Kidney epithelial cell (primary cell): ENCODE data around the gene ZNRF4. TPM values are rescaled to one million over a fixed set of nuclear protein-coding genes. Genes with fewer than 3 reads are reported as not detected.
"Not testable (repeated sequence)": the region's sequence is repeated elsewhere in the genome, so short reads cannot be mapped to it uniquely, and the experiment has no call there.

Experiments
- DNase-seq: peaks from one replicate; pipeline ENCODE4 v3.0.0-alpha.2; 2010; ENCODE audit warnings: low read depth
- H3K27me3 ChIP-seq: 2 replicates; pipeline ENCODE4 v1.6.0; 2011; ENCODE audit warnings: low read length; ENCODE audit not compliant: control insufficient read depth, insufficient read depth
- H3K36me3 ChIP-seq: 2 replicates; pipeline ENCODE4 v1.5.1; 2011; ENCODE audit warnings: low read length; ENCODE audit not compliant: control insufficient read depth, insufficient read depth
- H3K4me3 ChIP-seq: 2 replicates; pipeline ENCODE4 v1.5.1; 2011; ENCODE audit warnings: low read depth, mild to moderate bottlenecking, control low read depth, low read length
- total RNA-seq: library from RNA; depleted of rRNA; stranded (reverse); fragments of >200 nt; gene quantifications from 2 replicates; pipeline ENCODE4 v1.2.3, GENCODE V29; 2015
- TF ChIP-seq, protein P1 (sequence below): IDR thresholded peaks from 2 replicates; pipeline ENCODE4 v1.5.1; 2011; ENCODE audit warnings: mild to moderate bottlenecking, moderate library complexity, low read length, control low read depth, inconsistent platforms; ENCODE audit not compliant: insufficient read depth, poor library complexity, severe bottlenecking

Gene ZNRF4
- total RNA-seq, 1 donor from 2014 or later: not detected

DNA sequence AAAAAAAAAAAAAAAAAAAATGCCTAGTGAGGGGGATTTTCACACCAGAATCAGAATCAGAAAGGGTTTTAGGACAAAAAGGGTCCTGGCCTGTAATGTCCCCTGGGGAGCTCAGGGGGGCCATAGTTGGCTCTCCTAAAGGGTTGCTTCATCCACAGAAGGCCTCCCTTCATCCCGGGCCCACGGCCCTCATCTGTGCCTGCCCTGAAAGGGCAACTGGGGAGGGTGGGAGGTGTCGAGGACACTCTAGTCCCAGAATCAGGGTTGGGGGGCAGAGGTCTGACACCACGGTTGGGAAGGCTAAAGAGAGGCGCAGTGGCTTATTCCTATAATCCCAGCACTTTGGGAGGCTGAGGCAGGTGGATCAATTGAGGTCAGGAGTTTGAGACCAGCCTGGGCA, 22.5 kb upstream of the ZNRF4 start:
- DNase-seq: no peak
- Histone ChIP-seq H3K27me3 (no peaks in the 10 kb centered on the region), H3K4me3 (no peak overlapping the region), H3K36me3 (no peaks in the 10 kb centered on the region)
- TF ChIP-seq, protein P1, sequence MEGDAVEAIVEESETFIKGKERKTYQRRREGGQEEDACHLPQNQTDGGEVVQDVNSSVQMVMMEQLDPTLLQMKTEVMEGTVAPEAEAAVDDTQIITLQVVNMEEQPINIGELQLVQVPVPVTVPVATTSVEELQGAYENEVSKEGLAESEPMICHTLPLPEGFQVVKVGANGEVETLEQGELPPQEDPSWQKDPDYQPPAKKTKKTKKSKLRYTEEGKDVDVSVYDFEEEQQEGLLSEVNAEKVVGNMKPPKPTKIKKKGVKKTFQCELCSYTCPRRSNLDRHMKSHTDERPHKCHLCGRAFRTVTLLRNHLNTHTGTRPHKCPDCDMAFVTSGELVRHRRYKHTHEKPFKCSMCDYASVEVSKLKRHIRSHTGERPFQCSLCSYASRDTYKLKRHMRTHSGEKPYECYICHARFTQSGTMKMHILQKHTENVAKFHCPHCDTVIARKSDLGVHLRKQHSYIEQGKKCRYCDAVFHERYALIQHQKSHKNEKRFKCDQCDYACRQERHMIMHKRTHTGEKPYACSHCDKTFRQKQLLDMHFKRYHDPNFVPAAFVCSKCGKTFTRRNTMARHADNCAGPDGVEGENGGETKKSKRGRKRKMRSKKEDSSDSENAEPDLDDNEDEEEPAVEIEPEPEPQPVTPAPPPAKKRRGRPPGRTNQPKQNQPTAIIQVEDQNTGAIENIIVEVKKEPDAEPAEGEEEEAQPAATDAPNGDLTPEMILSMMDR: no peak

DNA sequence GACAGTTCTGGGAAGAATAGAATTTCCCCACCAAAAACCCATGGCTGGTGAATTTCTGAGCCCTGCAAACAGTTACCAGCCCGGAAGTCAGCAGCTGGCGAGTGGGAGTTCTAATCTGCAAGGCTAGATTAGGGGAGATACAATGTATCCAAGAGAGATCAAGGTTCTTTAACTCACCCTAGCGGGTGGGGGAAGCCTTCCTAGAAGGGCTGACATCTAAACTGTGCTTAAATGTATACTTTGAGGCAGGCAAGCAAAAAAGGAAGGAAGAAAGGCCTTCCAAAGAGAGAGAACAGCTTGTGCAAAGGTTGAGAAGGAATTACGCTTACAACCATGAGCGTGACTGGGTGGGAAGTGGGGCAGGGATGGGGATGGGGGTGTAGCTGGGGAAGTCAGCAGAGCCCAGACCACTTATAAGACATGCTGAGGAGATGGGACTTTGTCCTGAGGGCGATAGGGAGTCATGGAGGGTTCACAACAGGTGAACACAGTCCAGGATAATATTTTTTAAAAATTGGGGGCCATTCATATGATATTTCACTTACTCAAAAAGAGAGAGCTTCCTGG, 20.8 kb upstream of the ZNRF4 start:
- no peaks in the 10 kb centered on the region for H3K27me3 ChIP-seq
- TF ChIP-seq, protein P1: no peak
- H3K4me3 ChIP-seq: no peak overlapping the region
- H3K36me3 ChIP-seq: no peaks in the 10 kb centered on the region
- no peak for DNase-seq

DNA sequence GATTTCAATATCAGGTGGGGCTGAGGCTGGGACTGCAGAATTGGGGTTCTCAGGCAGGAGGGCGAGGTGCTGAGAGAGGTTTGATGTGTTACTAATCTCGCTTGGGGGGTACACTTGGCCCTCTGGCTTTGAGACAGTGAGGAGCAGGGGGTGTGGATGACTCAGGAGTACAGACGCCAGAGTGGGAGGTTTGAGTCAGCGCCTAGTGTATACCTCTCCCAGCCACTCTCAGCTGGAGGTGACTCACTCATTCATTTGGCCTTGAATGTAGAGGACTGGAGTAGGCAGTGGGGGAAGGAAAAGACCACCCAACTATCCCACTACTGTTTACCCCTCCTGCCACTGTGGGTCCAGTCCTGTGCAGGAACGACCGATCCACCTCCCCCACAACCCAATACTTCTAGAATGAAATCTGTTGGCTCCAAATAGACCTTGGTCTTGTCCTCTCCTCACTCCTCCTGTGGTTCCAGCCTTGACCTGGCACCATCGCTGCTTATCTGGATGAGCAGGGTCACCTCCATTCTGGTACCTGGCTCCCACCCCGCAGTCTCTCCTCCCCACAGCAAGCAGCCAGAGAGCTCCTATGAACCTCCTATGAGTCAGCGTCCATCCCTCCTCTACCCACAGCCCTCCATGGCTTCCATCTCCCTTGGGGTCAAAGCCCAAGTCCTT, 20.1 kb upstream of the ZNRF4 start:
- peak; percentile 26 for DNase-seq
- Histone ChIP-seq H3K4me3 (no peak overlapping the region), H3K36me3 (no peaks in the 10 kb centered on the region), H3K27me3 (no peaks in the 10 kb centered on the region)
- TF ChIP-seq, protein P1: no peak

DNA sequence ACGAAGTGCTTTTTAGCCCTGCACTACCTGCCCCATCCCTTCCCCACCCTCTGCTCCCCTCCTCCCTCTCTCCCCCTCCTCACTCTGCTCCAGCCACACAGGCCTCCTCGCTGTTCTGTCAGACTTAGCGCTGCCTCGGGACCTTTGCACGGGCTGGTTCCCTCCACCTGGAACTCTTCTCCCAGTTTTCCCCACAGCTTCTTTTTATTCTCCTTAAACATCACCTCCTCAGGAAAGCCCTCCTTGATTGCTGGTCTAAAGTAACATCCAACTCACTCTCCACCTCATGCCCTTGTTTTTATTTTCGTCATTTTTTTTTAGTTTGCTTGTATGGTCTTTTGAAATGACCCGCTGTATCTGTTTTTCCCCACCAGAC, 19.6 kb upstream of the ZNRF4 start:
- TF ChIP-seq, protein P1: no peak
- no peaks in the 10 kb centered on the region for H3K36me3 ChIP-seq
- no peak for DNase-seq
- no peak overlapping the region for H3K4me3 ChIP-seq
- H3K27me3 ChIP-seq: no peaks in the 10 kb centered on the region

DNA sequence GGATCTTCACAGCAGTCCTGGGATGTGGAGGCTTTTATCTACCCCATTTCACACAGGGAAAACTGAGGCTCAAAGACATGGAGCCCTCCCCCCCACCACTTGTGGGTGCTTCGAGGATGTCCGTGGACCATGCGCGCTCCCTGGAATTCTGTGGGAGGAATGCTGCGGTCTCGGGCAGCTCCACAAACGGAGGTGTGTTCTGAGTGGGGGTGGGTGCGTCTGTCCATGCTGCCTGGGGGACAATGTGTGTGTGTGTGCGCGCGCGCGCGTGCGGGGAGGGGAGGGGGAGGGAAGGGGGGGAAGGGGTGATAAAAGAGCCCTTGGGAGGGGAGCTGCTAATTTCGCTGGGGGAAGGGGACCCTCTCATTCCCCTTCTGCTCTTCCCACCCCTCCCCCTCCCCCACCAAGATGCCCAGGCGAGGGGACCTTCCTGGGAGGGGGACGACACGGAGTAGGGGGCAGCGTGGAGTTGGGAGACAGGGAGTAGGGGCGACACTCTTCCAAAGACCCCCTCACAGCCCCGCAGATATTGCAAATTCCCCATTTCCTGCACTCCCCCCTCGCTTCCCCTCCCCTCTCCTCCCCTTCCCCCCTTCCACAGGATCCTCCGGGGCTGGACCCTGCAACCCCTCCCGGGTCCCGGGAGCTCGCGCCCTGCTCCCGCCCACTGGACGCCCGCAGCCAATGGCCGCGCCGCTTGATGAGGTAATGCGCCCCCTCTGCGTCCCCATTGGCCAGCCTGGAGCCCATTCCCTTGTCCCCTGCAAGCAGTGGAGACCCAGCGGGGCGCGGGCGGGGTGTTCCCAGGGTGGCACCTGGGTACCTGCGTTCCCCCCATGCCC, 18.9 kb upstream of the ZNRF4 start:
- no peak for DNase-seq
- no peaks in the 10 kb centered on the region for H3K27me3 ChIP-seq
- TF ChIP-seq, protein P1: no peak
- no peaks in the 10 kb centered on the region for H3K36me3 ChIP-seq
- no peak overlapping the region for H3K4me3 ChIP-seq

DNA sequence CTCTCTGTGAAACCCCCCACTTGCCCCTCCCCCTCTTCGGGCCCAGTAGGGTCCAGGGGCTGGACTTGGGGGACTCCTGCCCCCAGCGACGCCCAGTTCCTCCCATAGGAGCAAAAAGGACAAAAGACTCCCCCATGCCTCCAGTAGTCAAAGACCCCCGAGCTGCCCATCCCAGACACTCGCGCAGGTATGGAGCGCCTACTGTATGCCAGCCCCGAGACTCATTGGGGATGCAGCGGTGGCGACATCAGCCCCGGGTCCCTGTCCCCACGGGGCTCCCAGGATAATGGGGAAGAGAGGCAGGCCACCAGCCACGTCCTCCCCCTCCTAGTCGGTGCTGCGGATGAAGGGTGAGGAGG, 18.3 kb upstream of the ZNRF4 start:
- H3K27me3 ChIP-seq: no peaks in the 10 kb centered on the region
- TF ChIP-seq, protein P1: no peak
- no peak overlapping the region for H3K4me3 ChIP-seq
- no peaks in the 10 kb centered on the region for H3K36me3 ChIP-seq
- no peak for DNase-seq

DNA sequence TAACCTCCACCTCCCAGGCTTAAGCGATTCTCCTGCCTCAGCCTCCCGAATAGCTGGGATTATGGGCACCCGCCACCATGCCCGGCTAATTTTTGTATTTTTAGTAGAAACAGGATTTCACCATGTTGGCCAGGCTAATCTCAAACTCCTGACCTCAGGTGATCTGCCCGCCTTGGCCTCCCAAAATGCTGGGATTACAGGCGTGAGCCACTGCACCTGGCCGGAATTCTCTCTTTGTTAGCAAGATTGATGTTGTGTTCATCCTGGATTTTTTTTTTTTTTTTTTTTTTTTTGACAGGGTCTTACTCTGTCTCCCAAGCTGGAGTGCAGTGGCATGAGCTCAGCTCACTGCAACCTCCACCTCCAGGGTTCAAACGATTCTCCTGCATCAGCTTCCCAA, 16.5 kb upstream of the ZNRF4 start:
- not testable (repeated sequence) for DNase-seq, H3K36me3 ChIP-seq, H3K27me3 ChIP-seq, H3K4me3 ChIP-seq
